OCI-LY7 (cell line): ENCODE measurements around the gene GNS.

Experiments used
- CTCF ChIP-seq: fragments of 200-600 bp; sonication (generic); conservative IDR thresholded peaks from 2 replicates; pipeline ENCODE4 v1.5.1; 2014; ENCODE audit warnings: mild to moderate bottlenecking, antibody characterized with exemption, low read length, moderate library complexity, mixed read lengths
- EZH2phosphoT487 ChIP-seq: fragments of 200-600 bp; sonication (generic); IDR thresholded peaks from 2 replicates; pipeline ENCODE4 v1.6.1; 2018; ENCODE audit warnings: low read depth, borderline replicate concordance, mild to moderate bottlenecking, mixed run types, antibody characterized with exemption, low read length, moderate library complexity, mixed read lengths

- TF ChIP-seq CTCF, result no peak
- TF ChIP-seq EZH2phosphoT487, result no peak
Observed at GRCh38 chr12:64797156-64797555, 38.0 kb upstream of the GNS start.
